ENCODE measurements around the gene PARD3B. TPM values are rescaled to one million over a fixed set of nuclear protein-coding genes. Genes with fewer than 3 reads are reported as not detected.
A peak's percentile ranks its signal among the peaks of the same experiment; 100 is the strongest.

The PARD3B gene, protein sequence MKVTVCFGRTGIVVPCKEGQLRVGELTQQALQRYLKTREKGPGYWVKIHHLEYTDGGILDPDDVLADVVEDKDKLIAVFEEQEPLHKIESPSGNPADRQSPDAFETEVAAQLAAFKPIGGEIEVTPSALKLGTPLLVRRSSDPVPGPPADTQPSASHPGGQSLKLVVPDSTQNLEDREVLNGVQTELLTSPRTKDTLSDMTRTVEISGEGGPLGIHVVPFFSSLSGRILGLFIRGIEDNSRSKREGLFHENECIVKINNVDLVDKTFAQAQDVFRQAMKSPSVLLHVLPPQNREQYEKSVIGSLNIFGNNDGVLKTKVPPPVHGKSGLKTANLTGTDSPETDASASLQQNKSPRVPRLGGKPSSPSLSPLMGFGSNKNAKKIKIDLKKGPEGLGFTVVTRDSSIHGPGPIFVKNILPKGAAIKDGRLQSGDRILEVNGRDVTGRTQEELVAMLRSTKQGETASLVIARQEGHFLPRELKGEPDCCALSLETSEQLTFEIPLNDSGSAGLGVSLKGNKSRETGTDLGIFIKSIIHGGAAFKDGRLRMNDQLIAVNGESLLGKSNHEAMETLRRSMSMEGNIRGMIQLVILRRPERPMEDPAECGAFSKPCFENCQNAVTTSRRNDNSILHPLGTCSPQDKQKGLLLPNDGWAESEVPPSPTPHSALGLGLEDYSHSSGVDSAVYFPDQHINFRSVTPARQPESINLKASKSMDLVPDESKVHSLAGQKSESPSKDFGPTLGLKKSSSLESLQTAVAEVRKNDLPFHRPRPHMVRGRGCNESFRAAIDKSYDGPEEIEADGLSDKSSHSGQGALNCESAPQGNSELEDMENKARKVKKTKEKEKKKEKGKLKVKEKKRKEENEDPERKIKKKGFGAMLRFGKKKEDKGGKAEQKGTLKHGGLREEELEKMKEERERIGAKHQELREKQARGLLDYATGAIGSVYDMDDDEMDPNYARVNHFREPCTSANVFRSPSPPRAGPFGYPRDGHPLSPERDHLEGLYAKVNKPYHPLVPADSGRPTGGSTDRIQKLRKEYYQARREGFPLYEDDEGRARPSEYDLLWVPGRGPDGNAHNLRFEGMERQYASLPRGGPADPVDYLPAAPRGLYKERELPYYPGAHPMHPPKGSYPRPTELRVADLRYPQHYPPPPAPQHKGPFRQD (N-terminal part only)
- polyA plus RNA-seq: 14.0 TPM
- long read RNA-seq, donor 1: 0 reads
- long read RNA-seq, donor 2, partial matches to known transcripts: 5 of 5 reads
- long read RNA-seq, donor 2, other reads (novel, unspliced or antisense): 0 of 5 reads
- long read RNA-seq, donor 3: 0 reads
- long read RNA-seq, donor 4: 0 reads
- long read RNA-seq, donor 5: 0 reads
- long read RNA-seq, donor 6: 0 reads
- long read RNA-seq, donor 7: 0 reads
- long read RNA-seq, donor 8: 0 reads
- long read RNA-seq, donor 9: 0 reads
- long read RNA-seq, donor 10, full-length matches to known transcripts: 3 of 3 reads
- long read RNA-seq, donor 10, partial matches to known transcripts: 0 of 3 reads
- long read RNA-seq, donor 10, other reads (novel, unspliced or antisense): 0 of 3 reads
- long read RNA-seq, donor 11: 0 reads

DNA sequence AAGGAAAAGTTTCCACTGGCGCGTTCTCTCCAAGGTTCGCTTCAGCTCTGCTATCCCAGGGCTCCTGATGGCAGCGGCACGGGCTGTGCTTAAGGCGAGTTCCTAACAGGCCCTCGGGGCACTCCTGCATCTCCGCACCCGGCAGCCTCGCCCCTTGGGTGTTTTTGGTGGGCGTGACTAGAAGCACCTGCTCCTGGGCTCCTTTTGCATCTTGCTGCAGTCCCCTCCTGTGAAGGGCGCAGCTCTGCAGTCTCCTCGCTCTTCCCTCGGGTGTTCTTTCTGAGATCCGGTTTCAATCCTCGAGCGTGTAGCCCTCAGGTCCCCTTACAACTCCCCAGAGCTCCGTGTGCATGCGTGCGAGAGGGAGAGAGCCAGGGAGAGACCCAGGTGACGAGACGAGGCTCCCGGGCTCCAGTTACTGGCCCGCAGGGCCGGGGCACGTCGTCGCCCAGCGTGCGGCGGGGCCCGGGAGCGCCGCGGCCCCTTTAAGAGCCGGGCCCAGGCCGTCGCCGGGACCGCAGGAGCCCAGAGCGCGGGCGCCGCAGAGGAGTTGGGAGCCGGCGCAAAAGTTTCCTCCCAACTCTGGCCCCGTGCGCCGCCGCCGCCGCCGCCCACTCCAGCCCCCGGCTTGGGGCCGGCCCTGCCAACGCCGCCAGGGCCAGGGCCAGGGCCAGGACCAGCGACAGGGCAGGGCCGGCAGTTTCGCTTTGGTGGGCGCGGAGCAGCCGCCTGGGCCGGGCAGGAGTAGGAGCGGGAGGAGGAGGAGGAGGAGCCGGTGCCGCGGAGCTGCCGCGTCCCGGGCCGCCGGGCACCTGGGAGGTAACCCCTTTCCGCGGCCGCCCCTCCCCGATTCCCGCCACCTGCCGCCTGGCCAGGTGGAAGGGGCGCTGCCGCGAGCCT lies at the start of gene PARD3B:
Gene PARD3B (plus strand): TSS at position 515 of the 900 bp plus-strand sequence. CDS start 525 bp downstream, outside the sequence.
- Histone ChIP-seq H3K9me3 (ENCODE audit: control insufficient read depth, low read depth, low read length) (no peaks in the 10 kb centered on the region), H3K27ac (ENCODE audit: low read length) (peak within 1 kb of the TSS; percentile 90), H3K4me1 (ENCODE audit: control insufficient read depth, insufficient read depth, low read length) (peaks cover 6% of the 10 kb centered on the region), H3K27me3 (ENCODE audit: control insufficient read depth, insufficient read depth, low read length) (no peaks in the 10 kb centered on the region), H3K4me3 (ENCODE audit: low read length) (peak within 1 kb of the TSS; percentile 79), H3K36me3 (ENCODE audit: control insufficient read depth, insufficient read depth, low read length) (no peaks in the 10 kb centered on the region)
- peak; percentile 54 to 92 for DNase-seq
- no CpG with 5 or more reads among the region's 82 CpGs for WGBS (ENCODE audit: insufficient coverage, low lambda C conversion rate)

DNA sequence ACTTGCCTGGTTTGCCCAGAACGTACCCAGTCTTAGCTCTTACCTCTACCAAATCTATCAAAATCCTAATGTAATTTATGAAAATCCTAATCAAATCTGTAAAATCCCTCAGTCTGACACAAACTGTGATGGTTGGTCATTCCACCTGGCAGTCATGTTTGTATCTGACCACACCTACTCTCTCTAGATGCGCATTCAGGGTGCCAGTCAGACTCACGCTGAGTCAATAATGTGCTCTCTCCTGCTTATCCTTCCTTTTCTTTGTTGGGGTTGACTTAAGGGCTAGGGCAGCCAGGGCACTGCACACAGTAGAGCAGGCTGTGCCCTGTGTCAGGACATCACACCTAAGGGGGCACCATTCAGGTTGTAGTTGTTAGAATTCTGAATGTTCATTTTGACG lies 48.5 kb upstream of the PARD3B start:
- no peaks in the 10 kb centered on the region for H3K36me3 ChIP-seq (ENCODE audit: control insufficient read depth, insufficient read depth, low read length)
- no peak overlapping the region for H3K27ac ChIP-seq (ENCODE audit: low read length)
- no CpG with 5 or more reads among the region's 4 CpGs for WGBS (ENCODE audit: insufficient coverage, low lambda C conversion rate)
- H3K9me3 ChIP-seq (ENCODE audit: control insufficient read depth, low read depth, low read length): no peaks in the 10 kb centered on the region
- no peak overlapping the region for H3K4me3 ChIP-seq (ENCODE audit: low read length)
- H3K27me3 ChIP-seq (ENCODE audit: control insufficient read depth, insufficient read depth, low read length): no peaks in the 10 kb centered on the region
- no peaks in the 10 kb centered on the region for H3K4me1 ChIP-seq (ENCODE audit: control insufficient read depth, insufficient read depth, low read length)
- no peak for DNase-seq

DNA sequence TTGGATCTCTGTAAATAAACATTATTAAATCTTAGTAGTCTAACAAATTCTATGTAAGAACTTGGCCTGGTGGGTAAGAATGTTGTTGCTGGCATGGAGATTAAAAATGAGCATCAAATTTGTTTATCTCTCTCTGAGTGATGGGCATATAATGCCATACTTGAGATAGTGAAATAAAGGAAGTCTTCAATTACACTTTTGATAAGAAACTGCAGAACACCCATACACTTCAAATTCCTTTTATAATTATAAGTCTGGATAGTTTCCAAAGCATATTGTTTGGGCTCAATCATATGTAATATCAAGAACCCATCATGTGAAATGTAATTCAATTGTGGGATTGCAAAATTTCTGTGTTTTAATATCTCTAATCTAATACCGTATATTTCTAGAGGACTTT lies 47.4 kb upstream of the PARD3B start:
- H3K36me3 ChIP-seq (ENCODE audit: control insufficient read depth, insufficient read depth, low read length): no peaks in the 10 kb centered on the region
- H3K4me3 ChIP-seq (ENCODE audit: low read length): no peak overlapping the region
- no peak overlapping the region for H3K27ac ChIP-seq (ENCODE audit: low read length)
- no peaks in the 10 kb centered on the region for H3K4me1 ChIP-seq (ENCODE audit: control insufficient read depth, insufficient read depth, low read length)
- H3K9me3 ChIP-seq (ENCODE audit: control insufficient read depth, low read depth, low read length): no peaks in the 10 kb centered on the region
- WGBS (ENCODE audit: insufficient coverage, low lambda C conversion rate): 80% methylated on average over 1 of the region's 1 CpG
- DNase-seq: no peak
- H3K27me3 ChIP-seq (ENCODE audit: control insufficient read depth, insufficient read depth, low read length): no peaks in the 10 kb centered on the region

DNA sequence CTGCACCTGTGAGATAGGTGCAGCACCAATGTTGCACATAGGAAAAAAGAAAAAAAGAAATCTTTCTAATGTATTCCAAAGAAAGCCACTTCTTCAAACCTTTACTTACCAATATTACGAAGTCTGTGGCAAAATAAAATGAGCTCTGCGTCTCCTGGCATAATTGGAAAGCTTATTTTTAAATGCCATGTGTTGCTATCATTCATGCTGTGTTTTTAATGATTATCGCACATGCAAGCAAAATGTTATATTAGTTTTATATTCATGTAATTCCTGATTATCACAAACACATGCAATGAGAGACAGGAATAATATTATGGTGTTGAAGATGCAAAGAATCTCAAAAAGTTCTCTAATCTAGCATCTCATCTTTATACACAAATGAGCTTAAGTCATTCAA lies 47.0 kb upstream of the PARD3B start:
- WGBS (ENCODE audit: insufficient coverage, low lambda C conversion rate): 90% methylated on average over 2 of the region's 3 CpGs
- H3K36me3 ChIP-seq (ENCODE audit: control insufficient read depth, insufficient read depth, low read length): no peaks in the 10 kb centered on the region
- H3K27ac ChIP-seq (ENCODE audit: low read length): no peak overlapping the region
- no peaks in the 10 kb centered on the region for H3K9me3 ChIP-seq (ENCODE audit: control insufficient read depth, low read depth, low read length)
- H3K4me1 ChIP-seq (ENCODE audit: control insufficient read depth, insufficient read depth, low read length): no peaks in the 10 kb centered on the region
- no peaks in the 10 kb centered on the region for H3K27me3 ChIP-seq (ENCODE audit: control insufficient read depth, insufficient read depth, low read length)
- H3K4me3 ChIP-seq (ENCODE audit: low read length): no peak overlapping the region
- DNase-seq: no peak

DNA sequence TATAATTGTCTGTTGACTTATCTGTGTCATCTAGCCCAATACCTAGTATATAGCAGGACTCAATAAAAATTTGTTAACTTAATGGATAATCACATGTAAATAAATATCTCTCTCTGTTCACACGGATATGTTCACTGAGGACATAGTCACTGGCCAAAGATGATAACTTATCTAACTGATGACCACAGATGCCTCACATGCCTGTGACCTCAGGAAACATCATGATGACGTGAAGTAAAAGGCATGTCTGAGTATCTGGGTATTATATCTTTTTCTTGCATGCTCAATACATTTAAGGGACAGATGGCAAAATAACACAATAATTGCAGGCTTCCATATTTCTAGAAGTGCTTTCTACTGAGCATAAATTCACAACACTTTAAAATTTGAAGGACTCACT lies 41.4 kb upstream of the PARD3B start:
- Histone ChIP-seq H3K27me3 (ENCODE audit: control insufficient read depth, insufficient read depth, low read length) (no peaks in the 10 kb centered on the region), H3K4me3 (ENCODE audit: low read length) (no peak overlapping the region), H3K9me3 (ENCODE audit: control insufficient read depth, low read depth, low read length) (no peaks in the 10 kb centered on the region), H3K4me1 (ENCODE audit: control insufficient read depth, insufficient read depth, low read length) (peaks cover 14% of the 10 kb centered on the region), H3K27ac (ENCODE audit: low read length) (no peak overlapping the region), H3K36me3 (ENCODE audit: control insufficient read depth, insufficient read depth, low read length) (no peaks in the 10 kb centered on the region)
- no peak for DNase-seq
- WGBS (ENCODE audit: insufficient coverage, low lambda C conversion rate): 38% methylated on average over 1 of the region's 2 CpGs

DNA sequence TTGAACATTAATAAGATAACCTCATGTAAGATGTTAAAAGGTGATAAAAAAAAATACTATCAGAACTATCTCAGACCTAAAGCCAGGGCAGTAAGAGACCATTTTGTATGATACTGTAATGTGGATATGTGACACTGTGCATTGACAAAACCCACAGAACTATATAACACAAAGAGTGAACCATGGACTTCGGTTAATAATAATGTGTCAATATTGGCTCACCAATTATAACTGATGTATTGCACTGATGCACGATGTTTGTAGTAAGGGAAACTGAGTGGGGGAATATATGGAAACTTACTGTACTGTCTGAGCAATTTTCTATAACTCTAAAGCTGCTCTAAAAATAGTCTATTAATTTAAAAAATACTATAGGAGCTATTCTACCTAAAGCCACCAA lies 40.7 kb upstream of the PARD3B start:
- Histone ChIP-seq H3K27me3 (ENCODE audit: control insufficient read depth, insufficient read depth, low read length) (no peaks in the 10 kb centered on the region), H3K4me3 (ENCODE audit: low read length) (no peak overlapping the region), H3K9me3 (ENCODE audit: control insufficient read depth, low read depth, low read length) (no peaks in the 10 kb centered on the region), H3K27ac (ENCODE audit: low read length) (no peak overlapping the region), H3K36me3 (ENCODE audit: control insufficient read depth, insufficient read depth, low read length) (no peaks in the 10 kb centered on the region), H3K4me1 (ENCODE audit: control insufficient read depth, insufficient read depth, low read length) (peaks cover 14% of the 10 kb centered on the region)
- DNase-seq: no peak
- WGBS (ENCODE audit: insufficient coverage, low lambda C conversion rate): no CpG with 5 or more reads among the region's 2 CpGs

DNA sequence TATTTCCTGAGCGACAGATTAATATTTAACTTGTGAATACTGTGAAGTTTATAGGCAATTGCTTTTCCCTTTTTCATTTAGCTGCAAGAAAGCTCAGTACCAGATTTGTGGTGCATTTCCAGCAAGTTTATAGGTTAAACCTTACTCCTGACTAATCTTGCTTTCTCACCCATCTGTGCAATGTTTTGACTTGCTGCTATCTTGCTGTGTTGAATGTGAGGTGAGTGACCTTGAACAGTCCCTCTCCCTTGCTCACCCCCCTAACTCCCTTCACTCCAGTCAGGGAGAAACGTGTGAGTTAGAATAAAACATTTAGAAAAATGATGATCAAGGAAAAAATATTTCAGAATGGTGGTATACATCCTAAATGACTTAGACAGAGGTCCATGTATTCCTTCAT lies 39.8 kb upstream of the PARD3B start:
- peaks cover 14% of the 10 kb centered on the region for H3K4me1 ChIP-seq (ENCODE audit: control insufficient read depth, insufficient read depth, low read length)
- DNase-seq: no peak
- no CpG with 5 or more reads among the region's 2 CpGs for WGBS (ENCODE audit: insufficient coverage, low lambda C conversion rate)
- no peaks in the 10 kb centered on the region for H3K27me3 ChIP-seq (ENCODE audit: control insufficient read depth, insufficient read depth, low read length)
- H3K36me3 ChIP-seq (ENCODE audit: control insufficient read depth, insufficient read depth, low read length): no peaks in the 10 kb centered on the region
- H3K9me3 ChIP-seq (ENCODE audit: control insufficient read depth, low read depth, low read length): no peaks in the 10 kb centered on the region
- no peak overlapping the region for H3K27ac ChIP-seq (ENCODE audit: low read length)
- no peak overlapping the region for H3K4me3 ChIP-seq (ENCODE audit: low read length)

DNA sequence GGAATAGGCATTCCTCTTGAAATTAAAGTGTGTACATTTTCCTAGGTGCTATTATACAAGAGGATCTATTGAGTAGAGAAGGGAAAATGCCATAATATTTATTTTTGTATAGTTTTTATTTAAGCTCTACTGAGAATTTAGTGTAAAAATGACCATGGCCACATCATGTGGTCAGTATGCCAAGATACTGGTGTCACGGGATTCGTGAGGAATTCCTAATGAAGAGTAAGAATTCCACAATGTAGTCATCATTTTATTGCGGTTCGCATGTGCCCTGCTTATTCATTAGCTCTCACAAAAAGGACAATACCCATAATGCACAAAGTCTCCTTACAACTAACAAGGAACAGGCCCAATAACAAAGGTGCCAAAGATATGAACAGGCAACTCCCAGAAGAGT lies 39.3 kb upstream of the PARD3B start:
- Histone ChIP-seq H3K9me3 (ENCODE audit: control insufficient read depth, low read depth, low read length) (no peaks in the 10 kb centered on the region), H3K27ac (ENCODE audit: low read length) (no peak overlapping the region), H3K36me3 (ENCODE audit: control insufficient read depth, insufficient read depth, low read length) (no peaks in the 10 kb centered on the region), H3K4me3 (ENCODE audit: low read length) (no peak overlapping the region), H3K4me1 (ENCODE audit: control insufficient read depth, insufficient read depth, low read length) (peaks cover 14% of the 10 kb centered on the region), H3K27me3 (ENCODE audit: control insufficient read depth, insufficient read depth, low read length) (no peaks in the 10 kb centered on the region)
- no peak for DNase-seq
- no CpG with 5 or more reads among the region's 4 CpGs for WGBS (ENCODE audit: insufficient coverage, low lambda C conversion rate)

DNA sequence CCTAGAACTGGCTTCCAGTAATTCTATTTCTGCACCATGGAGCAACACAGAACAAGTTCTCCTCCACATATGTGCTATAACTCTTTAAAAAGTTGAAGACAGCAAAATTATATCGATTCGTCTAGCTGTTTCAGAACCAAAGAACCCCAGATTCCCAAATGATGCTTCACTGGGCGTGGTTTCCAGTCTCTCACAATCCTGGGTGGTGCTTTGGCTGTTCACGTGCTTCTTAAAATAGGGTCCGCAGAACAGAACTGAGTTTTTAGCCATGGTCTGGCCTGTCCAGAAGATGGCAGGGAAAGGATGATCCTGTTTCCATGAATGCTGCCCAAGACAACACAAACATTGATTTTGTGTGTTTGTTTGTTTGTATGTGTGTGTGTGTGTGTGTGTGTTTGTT lies 37.6 kb upstream of the PARD3B start:
- no peak overlapping the region for H3K4me3 ChIP-seq (ENCODE audit: low read length)
- WGBS (ENCODE audit: insufficient coverage, low lambda C conversion rate): 100% methylated on average over 2 of the region's 5 CpGs
- no peaks in the 10 kb centered on the region for H3K27me3 ChIP-seq (ENCODE audit: control insufficient read depth, insufficient read depth, low read length)
- H3K36me3 ChIP-seq (ENCODE audit: control insufficient read depth, insufficient read depth, low read length): no peaks in the 10 kb centered on the region
- H3K4me1 ChIP-seq (ENCODE audit: control insufficient read depth, insufficient read depth, low read length): peaks cover 14% of the 10 kb centered on the region
- H3K9me3 ChIP-seq (ENCODE audit: control insufficient read depth, low read depth, low read length): no peaks in the 10 kb centered on the region
- no peak for DNase-seq
- H3K27ac ChIP-seq (ENCODE audit: low read length): no peak overlapping the region

Measured in large intestine (tissue), 12 donors.